ENCODE measurements around the gene RAB14. TPM values are rescaled to one million over a fixed set of nuclear protein-coding genes. Genes with fewer than 3 reads are reported as not detected.
A peak's percentile ranks its signal among the peaks of the same experiment; 100 is the strongest.

RAB14 gene
- polyA plus RNA-seq, 1 of the 3 experiments (the other 2 are of a cell fraction) = 17.4 TPM

DNA sequence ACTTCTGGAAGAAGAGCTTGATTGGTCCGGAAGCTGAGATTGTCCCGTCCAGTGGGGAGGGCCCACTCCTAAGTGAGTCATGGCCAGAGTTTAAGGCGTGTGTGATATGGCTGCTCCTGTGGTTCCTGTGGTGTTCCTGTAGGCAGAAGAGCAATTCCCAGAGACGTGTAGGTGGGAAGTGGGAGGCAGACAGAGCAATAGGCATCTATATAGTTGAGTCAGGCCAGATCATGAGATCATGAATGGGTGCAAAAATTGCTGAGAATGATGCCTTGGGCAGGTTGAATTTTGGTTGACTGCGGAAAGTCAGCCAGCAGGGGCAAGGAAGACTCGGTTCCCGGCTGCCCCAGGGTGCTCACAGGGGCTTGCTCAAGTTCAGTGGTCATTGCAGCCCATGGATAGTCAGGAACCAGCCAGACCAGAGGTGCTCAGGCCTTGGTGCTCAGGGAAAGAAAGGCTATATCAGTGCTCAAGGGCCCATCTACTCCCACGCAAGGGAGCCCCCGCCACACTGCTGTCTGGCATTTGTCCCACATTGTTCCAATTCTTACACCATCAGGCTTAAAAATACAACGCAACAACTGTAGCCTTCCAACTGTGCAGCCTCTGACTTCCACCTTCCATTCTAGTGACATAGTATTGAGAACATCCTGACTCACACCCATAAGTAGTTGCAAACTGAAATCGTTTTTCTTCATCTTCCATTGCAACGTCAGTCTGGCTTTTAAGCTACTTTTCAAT lies 45.3 kb upstream of the RAB14 start:
- H4K20me1 ChIP-seq (ENCODE audit: insufficient read depth) = no peaks in the 10 kb centered on the region
- H3K27ac ChIP-seq (ENCODE audit: low read depth in 2 of 2, low read length in 1 of 2) = no peak overlapping the region
- 0 out of 2 replicates have a peak overlapping the region, but pooled peaks have one; percentile 42 for H3K4me2 ChIP-seq
- H3K4me3 ChIP-seq (ENCODE audit: low read depth in 2 of 2, low read length in 1 of 2) = no peak overlapping the region
- no peaks in the 10 kb centered on the region for H3K36me3 ChIP-seq (replicated peaks in 1 of 2; ENCODE audit: control insufficient read depth in 1 of 2, insufficient read depth in 2 of 2, low read length in 1 of 2)
- peaks cover 6% of the 10 kb centered on the region; the same call in 1 of the 2 replicates for H3K9me3 ChIP-seq
- no peak for DNase-seq
- H3F3A ChIP-seq (replicated peaks; ENCODE audit: insufficient read depth) = peaks cover 2% of the 10 kb centered on the region
- no peaks in the 10 kb centered on the region for H3K4me1 ChIP-seq (ENCODE audit: control insufficient read depth in 1 of 2, insufficient read depth in 2 of 2, low read depth in 1 of 2, low read length in 1 of 2)
- no peaks in the 10 kb centered on the region for H3K79me2 ChIP-seq (ENCODE audit: insufficient read depth)
- H3K9ac ChIP-seq = no peak overlapping the region
- no peaks in the 10 kb centered on the region for H3K9me2 ChIP-seq
- TF ChIP-seq FOSL2 (IDR thresholded peaks at IDR 0.05; ENCODE audit: borderline replicate concordance, low read depth) (peak; percentile 28; the same call in 1 of the 2 replicates), EZH2phosphoT487 (IDR thresholded peaks at IDR 0.05; ENCODE audit: borderline replicate concordance, low read depth) (no peak)
- peak overlapping the region; percentile 20; the same call in 1 of the 2 replicates for H2AFZ ChIP-seq (ENCODE audit: low read depth)
- ChIA-PET CTCF (interaction anchor here (0.7 to 3.5 kb wide), 3 partner anchors 24 to 34 kb away, joined by 3 to 13 read pairs (median 3); no protein-coding TSS in a partner anchor), POLR2A (no interaction called here)
- no peaks in the 10 kb centered on the region for H3K27me3 ChIP-seq (ENCODE audit: insufficient read depth)
- WGBS (ENCODE audit: low lambda C conversion rate) = 83% methylated on average over 12 of the region's 12 CpGs

DNA sequence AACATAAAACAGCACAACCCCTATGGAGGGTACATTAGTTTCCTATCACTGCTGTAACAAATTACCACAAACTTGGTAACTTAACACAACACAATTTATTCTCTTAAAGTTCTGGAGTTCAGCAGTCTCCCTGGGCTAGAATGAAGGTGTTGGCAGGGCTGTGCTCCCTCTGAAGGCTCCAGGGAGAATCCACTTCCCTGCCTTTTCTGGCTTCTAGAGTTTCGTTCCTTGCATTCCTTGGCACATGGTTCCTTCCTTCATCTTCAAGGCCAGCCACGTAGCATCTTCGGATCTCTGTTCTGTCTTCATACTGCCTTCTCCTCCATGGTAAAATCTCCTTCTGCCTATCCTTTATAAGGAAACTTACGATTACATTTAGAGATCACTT lies 41.3 kb upstream of the RAB14 start:
- H3K9ac ChIP-seq = no peak overlapping the region
- peaks cover 2% of the 10 kb centered on the region for H3F3A ChIP-seq (replicated peaks; ENCODE audit: insufficient read depth)
- ChIA-PET POLR2A (no interaction called here), CTCF (interaction anchor here (1.0 to 1.2 kb wide), 2 partner anchors 29 to 36 kb away, joined by 3 to 6 read pairs; no protein-coding TSS in a partner anchor)
- H4K20me1 ChIP-seq (ENCODE audit: insufficient read depth) = no peaks in the 10 kb centered on the region
- H3K4me1 ChIP-seq (ENCODE audit: control insufficient read depth in 1 of 2, insufficient read depth in 2 of 2, low read depth in 1 of 2, low read length in 1 of 2) = no peaks in the 10 kb centered on the region
- WGBS (ENCODE audit: low lambda C conversion rate) = 89% methylated on average over 4 of the region's 4 CpGs
- H3K9me2 ChIP-seq = no peaks in the 10 kb centered on the region
- peaks cover 6% of the 10 kb centered on the region; the same call in 1 of the 2 replicates for H3K9me3 ChIP-seq
- no peak overlapping the region for H2AFZ ChIP-seq (ENCODE audit: low read depth)
- H3K79me2 ChIP-seq (ENCODE audit: insufficient read depth) = no peaks in the 10 kb centered on the region
- H3K27me3 ChIP-seq (ENCODE audit: insufficient read depth) = no peaks in the 10 kb centered on the region
- H3K4me2 ChIP-seq = no peak overlapping the region
- H3K36me3 ChIP-seq (replicated peaks in 1 of 2; ENCODE audit: control insufficient read depth in 1 of 2, insufficient read depth in 2 of 2, low read length in 1 of 2) = no peaks in the 10 kb centered on the region
- no peak overlapping the region for H3K27ac ChIP-seq (ENCODE audit: low read depth in 2 of 2, low read length in 1 of 2)
- DNase-seq = no peak
- no peak for TF ChIP-seq TEAD4 (IDR thresholded peaks at IDR 0.05; ENCODE audit: borderline replicate concordance, insufficient read depth)
- no peak for TF ChIP-seq RCOR1 (IDR thresholded peaks at IDR 0.05; ENCODE audit: low read length)
- no peak for TF ChIP-seq CHD2 (IDR thresholded peaks at IDR 0.05; ENCODE audit: low read length, partially characterized antibody)
- no peak for TF ChIP-seq JUND (IDR thresholded peaks at IDR 0.05)
- TF ChIP-seq POLR2AphosphoS5 (IDR thresholded peaks at IDR 0.05; ENCODE audit: low read depth, low read length) = no peak
- no peak for TF ChIP-seq FOSL2 (IDR thresholded peaks at IDR 0.05; ENCODE audit: borderline replicate concordance, low read depth)
- TF ChIP-seq, protein P1, sequence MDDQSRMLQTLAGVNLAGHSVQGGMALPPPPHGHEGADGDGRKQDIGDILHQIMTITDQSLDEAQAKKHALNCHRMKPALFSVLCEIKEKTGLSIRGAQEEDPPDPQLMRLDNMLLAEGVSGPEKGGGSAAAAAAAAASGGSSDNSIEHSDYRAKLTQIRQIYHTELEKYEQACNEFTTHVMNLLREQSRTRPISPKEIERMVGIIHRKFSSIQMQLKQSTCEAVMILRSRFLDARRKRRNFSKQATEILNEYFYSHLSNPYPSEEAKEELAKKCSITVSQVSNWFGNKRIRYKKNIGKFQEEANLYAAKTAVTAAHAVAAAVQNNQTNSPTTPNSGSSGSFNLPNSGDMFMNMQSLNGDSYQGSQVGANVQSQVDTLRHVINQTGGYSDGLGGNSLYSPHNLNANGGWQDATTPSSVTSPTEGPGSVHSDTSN (IDR thresholded peaks at IDR 0.05) = no peak
- TF ChIP-seq GATA2 (CRISPR knock-in tag; IDR thresholded peaks at IDR 0.05) = no peak
- TF ChIP-seq FOXJ3 (CRISPR knock-in tag; IDR thresholded peaks at IDR 0.05) = no peak
- no peak for TF ChIP-seq FOXM1 (IDR thresholded peaks at IDR 0.05; ENCODE audit: low read depth)
- TF ChIP-seq RAD21 (IDR thresholded peaks at IDR 0.05; ENCODE audit: low read length) = no peak
- no peak for TF ChIP-seq EZH2phosphoT487 (IDR thresholded peaks at IDR 0.05; ENCODE audit: borderline replicate concordance, low read depth)
- no peak for TF ChIP-seq TAF1 (IDR thresholded peaks at IDR 0.05; ENCODE audit: borderline replicate concordance, low read depth, low read length)
- TF ChIP-seq RXRA (IDR thresholded peaks at IDR 0.05; ENCODE audit: borderline replicate concordance, low read depth) = no peak
- no peak for TF ChIP-seq SMC3 (IDR thresholded peaks at IDR 0.05; ENCODE audit: low read depth, low read length)
- TF ChIP-seq, protein P2, sequence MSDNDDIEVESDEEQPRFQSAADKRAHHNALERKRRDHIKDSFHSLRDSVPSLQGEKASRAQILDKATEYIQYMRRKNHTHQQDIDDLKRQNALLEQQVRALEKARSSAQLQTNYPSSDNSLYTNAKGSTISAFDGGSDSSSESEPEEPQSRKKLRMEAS (IDR thresholded peaks at IDR 0.05; ENCODE audit: low read depth) = no peak
- H3K4me3 ChIP-seq (ENCODE audit: low read depth in 2 of 2, low read length in 1 of 2) = no peak overlapping the region

All from SK-N-SH (cell line).